Measurements from ENCODE around the gene DIRAS1. TPM values are rescaled to one million over a fixed set of nuclear protein-coding genes. Genes with fewer than 3 reads are reported as not detected.

The DIRAS1 gene
- total RNA-seq, 1 experiment from 2014 or later, result 18.5 TPM

DNA sequence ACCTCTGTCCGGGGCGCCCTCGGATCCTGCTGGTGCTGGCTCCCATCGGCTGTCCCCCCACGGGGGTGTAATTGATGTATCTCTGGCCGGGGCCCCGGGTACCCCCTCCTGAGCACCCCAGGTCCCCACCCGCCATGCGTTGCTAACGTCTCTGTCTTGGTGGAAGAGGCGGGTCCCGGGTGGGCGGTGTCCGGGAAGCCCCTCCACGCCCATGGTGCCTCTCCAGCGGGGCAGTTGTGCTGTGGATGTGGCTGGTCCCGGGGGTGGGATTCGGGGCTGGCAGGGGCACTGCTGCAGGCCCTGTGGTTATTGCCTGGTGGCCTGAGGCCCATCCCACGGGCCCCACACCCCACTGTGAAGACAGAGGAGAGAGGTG, 4.9 kb downstream of the DIRAS1 start:
- ATAC-seq (no peak), DNase-seq (ENCODE audit: low read depth, low spot score) (no peak)
- TF ChIP-seq SIN3A (IDR thresholded peaks at IDR 0.05; ENCODE audit: borderline replicate concordance, insufficient read depth, low read depth, low read length), result no peak
- no peak for TF ChIP-seq POLR2AphosphoS5 (IDR thresholded peaks at IDR 0.05; ENCODE audit: low read depth, low read length)
- TF ChIP-seq, protein P1, sequence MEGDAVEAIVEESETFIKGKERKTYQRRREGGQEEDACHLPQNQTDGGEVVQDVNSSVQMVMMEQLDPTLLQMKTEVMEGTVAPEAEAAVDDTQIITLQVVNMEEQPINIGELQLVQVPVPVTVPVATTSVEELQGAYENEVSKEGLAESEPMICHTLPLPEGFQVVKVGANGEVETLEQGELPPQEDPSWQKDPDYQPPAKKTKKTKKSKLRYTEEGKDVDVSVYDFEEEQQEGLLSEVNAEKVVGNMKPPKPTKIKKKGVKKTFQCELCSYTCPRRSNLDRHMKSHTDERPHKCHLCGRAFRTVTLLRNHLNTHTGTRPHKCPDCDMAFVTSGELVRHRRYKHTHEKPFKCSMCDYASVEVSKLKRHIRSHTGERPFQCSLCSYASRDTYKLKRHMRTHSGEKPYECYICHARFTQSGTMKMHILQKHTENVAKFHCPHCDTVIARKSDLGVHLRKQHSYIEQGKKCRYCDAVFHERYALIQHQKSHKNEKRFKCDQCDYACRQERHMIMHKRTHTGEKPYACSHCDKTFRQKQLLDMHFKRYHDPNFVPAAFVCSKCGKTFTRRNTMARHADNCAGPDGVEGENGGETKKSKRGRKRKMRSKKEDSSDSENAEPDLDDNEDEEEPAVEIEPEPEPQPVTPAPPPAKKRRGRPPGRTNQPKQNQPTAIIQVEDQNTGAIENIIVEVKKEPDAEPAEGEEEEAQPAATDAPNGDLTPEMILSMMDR (IDR thresholded peaks at IDR 0.05), result no peak
- TF ChIP-seq, protein P2, sequence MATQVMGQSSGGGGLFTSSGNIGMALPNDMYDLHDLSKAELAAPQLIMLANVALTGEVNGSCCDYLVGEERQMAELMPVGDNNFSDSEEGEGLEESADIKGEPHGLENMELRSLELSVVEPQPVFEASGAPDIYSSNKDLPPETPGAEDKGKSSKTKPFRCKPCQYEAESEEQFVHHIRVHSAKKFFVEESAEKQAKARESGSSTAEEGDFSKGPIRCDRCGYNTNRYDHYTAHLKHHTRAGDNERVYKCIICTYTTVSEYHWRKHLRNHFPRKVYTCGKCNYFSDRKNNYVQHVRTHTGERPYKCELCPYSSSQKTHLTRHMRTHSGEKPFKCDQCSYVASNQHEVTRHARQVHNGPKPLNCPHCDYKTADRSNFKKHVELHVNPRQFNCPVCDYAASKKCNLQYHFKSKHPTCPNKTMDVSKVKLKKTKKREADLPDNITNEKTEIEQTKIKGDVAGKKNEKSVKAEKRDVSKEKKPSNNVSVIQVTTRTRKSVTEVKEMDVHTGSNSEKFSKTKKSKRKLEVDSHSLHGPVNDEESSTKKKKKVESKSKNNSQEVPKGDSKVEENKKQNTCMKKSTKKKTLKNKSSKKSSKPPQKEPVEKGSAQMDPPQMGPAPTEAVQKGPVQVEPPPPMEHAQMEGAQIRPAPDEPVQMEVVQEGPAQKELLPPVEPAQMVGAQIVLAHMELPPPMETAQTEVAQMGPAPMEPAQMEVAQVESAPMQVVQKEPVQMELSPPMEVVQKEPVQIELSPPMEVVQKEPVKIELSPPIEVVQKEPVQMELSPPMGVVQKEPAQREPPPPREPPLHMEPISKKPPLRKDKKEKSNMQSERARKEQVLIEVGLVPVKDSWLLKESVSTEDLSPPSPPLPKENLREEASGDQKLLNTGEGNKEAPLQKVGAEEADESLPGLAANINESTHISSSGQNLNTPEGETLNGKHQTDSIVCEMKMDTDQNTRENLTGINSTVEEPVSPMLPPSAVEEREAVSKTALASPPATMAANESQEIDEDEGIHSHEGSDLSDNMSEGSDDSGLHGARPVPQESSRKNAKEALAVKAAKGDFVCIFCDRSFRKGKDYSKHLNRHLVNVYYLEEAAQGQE (IDR thresholded peaks at IDR 0.05; ENCODE audit: insufficient read depth in 1 of 2, low read depth in 2 of 2, low read length in 1 of 2), result no peak
- TF ChIP-seq TCF7L2 (IDR thresholded peaks at IDR 0.05; ENCODE audit: low read depth, low read length), result no peak
- intact Hi-C loops (cut with micrococcal nuclease; ENCODE audit: unreplicated experiment), result no loop called here
- Histone ChIP-seq H3K27me3 (ENCODE audit: control insufficient read depth, insufficient read depth, low read length) (no peaks in the 10 kb centered on the region), H3K4me1 (ENCODE audit: control insufficient read depth, insufficient read depth, low read length) (0 out of 2 replicates have a peak, but pooled peaks cover 3% of the 10 kb centered on the region), H3K27ac (ENCODE audit: low read length) (no peak overlapping the region), H3K9me3 (ENCODE audit: control insufficient read depth, insufficient read depth, low read depth, low read length) (no peaks in the 10 kb centered on the region), H3K36me3 (ENCODE audit: control insufficient read depth, insufficient read depth, low read length) (no peaks in the 10 kb centered on the region), H3K4me3 (ENCODE audit: low read depth in 2 of 2, low read length in 2 of 2) (no peak overlapping the region)
- in situ Hi-C loops (cut with HindIII; ENCODE audit: low pct_unique_long_range_greater_than_20kb, low sequenced_read_pairs), result no loop called here
- ChIA-PET CTCF (no interaction called here), POLR2A (no interaction called here)
- no TSS peak for BruUV-seq (replicated peaks)

DNA sequence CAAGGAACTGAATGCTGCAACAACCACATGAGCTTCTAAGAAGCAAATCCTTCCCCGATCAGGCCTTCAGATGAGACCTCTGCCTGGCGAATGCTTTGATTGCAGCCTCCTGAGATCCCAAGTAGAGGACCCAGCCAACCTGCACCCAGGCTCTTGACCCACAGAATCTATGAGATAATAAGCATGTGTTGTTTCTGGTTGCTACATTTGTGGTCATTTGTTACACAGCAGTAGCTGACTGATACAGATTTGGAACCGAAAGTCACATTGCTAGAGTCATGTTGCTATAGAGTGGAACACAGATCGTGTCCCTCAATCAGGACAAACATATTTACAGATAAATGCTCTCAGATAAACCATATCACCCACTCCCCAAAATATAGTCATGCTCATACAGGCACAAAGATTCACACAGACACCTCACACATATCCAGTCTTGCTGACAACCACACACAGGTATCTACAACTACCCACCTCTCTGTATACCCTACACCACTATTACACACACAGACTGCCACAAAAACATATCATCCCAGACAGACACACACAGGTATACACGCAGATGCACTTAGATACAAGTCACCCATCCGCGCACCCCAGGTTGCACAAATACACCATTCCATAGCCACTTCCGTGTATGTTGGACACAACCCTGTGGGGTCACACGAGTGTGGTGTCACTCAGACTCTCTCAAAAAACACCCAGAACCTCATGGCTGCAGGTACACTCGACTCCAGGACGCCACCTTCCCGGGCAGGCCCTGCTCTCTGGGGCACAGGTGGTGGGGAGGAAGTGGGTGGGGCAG, 5.5 kb downstream of the DIRAS1 start:
- intact Hi-C loops (cut with micrococcal nuclease; ENCODE audit: unreplicated experiment) (no loop called here), in situ Hi-C loops (cut with HindIII; ENCODE audit: low pct_unique_long_range_greater_than_20kb, low sequenced_read_pairs) (no loop called here)
- H3K27ac ChIP-seq (ENCODE audit: low read length), result no peak overlapping the region
- BruUV-seq (replicated peaks), result TSS peak; percentile 75
- DNase-seq (ENCODE audit: low read depth, low spot score), result no peak
- ChIA-PET POLR2A (no interaction called here), CTCF (no interaction called here)
- H3K4me3 ChIP-seq (ENCODE audit: low read depth in 2 of 2, low read length in 2 of 2), result no peak overlapping the region
- 0 out of 2 replicates have a peak, but pooled peaks cover 3% of the 10 kb centered on the region for H3K4me1 ChIP-seq (ENCODE audit: control insufficient read depth, insufficient read depth, low read length)
- no peaks in the 10 kb centered on the region for H3K9me3 ChIP-seq (ENCODE audit: control insufficient read depth, insufficient read depth, low read depth, low read length)
- no peak for ATAC-seq
- no peaks in the 10 kb centered on the region for H3K36me3 ChIP-seq (ENCODE audit: control insufficient read depth, insufficient read depth, low read length)
- H3K27me3 ChIP-seq (ENCODE audit: control insufficient read depth, insufficient read depth, low read length), result no peaks in the 10 kb centered on the region
- TF ChIP-seq SIN3A (IDR thresholded peaks at IDR 0.05; ENCODE audit: borderline replicate concordance, insufficient read depth, low read depth, low read length), result no peak
- no peak for TF ChIP-seq POLR2AphosphoS5 (IDR thresholded peaks at IDR 0.05; ENCODE audit: low read depth, low read length)
- TF ChIP-seq, protein P2 (IDR thresholded peaks at IDR 0.05; ENCODE audit: insufficient read depth in 1 of 2, low read depth in 2 of 2, low read length in 1 of 2), result no peak
- TF ChIP-seq, protein P1 (IDR thresholded peaks at IDR 0.05), result no peak

Data from Panc1 (cell line).